ENCODE results near the gene TSC22D2. TPM values are rescaled to one million over a fixed set of nuclear protein-coding genes. Genes with fewer than 3 reads are reported as not detected.

Gene TSC22D2
- total RNA-seq, 1 experiment from 2014 or later: 20.0 TPM

- H4K20me1 ChIP-seq (ENCODE audit: insufficient read depth): peaks cover 36% of the 10 kb centered on the region; the same call in 1 of the 2 replicates
- ATAC-seq (no peak), DNase-seq (ENCODE audit: low read depth, low spot score) (no peak)
- no peaks in the 10 kb centered on the region for H3K27me3 ChIP-seq (ENCODE audit: insufficient read depth, low read length)
- ChIA-PET CTCF (interaction anchor here (1.1 kb wide), 1 partner anchor 9 kb away, joined by 3 read pairs; no protein-coding TSS in a partner anchor), POLR2A (interaction anchor here (1.9 kb wide), 1 partner anchor 11 kb away, joined by 5 read pairs; no protein-coding TSS in a partner anchor), RAD21 (ENCODE audit: low non-redundant PET in 1 of 2, low total read pairs in 2 of 2, uncharacterized antibody in 2 of 2, unreplicated experiment in 2 of 2) (no interaction called here)
- intact Hi-C loops (cut with micrococcal nuclease): no loop called here
- peaks cover 2 to 36% of the 10 kb centered on the region in 2 experiments; a peak in 2 of 4 replicates for H3K4me1 ChIP-seq (ENCODE audit: control insufficient read depth in 1 of 2, insufficient read depth in 2 of 2, low read length in 2 of 2)
- H3K27ac ChIP-seq (ENCODE audit: low read depth, low read length): no peak overlapping the region
- TF ChIP-seq CBX3 (IDR thresholded peaks at IDR 0.05; ENCODE audit: low read depth) (no peak), FOSL1 (IDR thresholded peaks at IDR 0.05; ENCODE audit: low read depth) (peak; percentile 50)
- no peak overlapping the region for H3K9ac ChIP-seq (ENCODE audit: low read length)
- no peak overlapping the region; a peak in 1 of 4 replicates for H3K4me3 ChIP-seq (replicated peaks in 1 of 2; ENCODE audit: low read depth in 1 of 2, low read length in 2 of 2)
- peak overlapping the region; percentile 49 for H3K4me2 ChIP-seq (ENCODE audit: low read length)
- H3K9me2 ChIP-seq (ENCODE audit: insufficient read depth): no peaks in the 10 kb centered on the region
- H3K9me3 ChIP-seq (ENCODE audit: control insufficient read depth in 1 of 2, insufficient read depth in 1 of 2, low read depth in 1 of 2, low read length in 2 of 2): no peaks in the 10 kb centered on the region
- H3K36me3 ChIP-seq (ENCODE audit: control insufficient read depth in 1 of 2, insufficient read depth in 2 of 2, low read length in 2 of 2): peaks cover 3% of the 10 kb centered on the region in 2 experiments; a peak in 2 of 4 replicates
- no TSS peak for BruUV-seq (replicated peaks)
- H2AFZ ChIP-seq (ENCODE audit: low read depth, low read length, poor library complexity, severe bottlenecking): no peak overlapping the region
- H3K79me2 ChIP-seq (ENCODE audit: insufficient read depth, low read length): peaks cover 100% of the 10 kb centered on the region
Observed at GRCh38 chr3:150419076-150419868, 11.2 kb downstream of the TSC22D2 start.

DNA sequence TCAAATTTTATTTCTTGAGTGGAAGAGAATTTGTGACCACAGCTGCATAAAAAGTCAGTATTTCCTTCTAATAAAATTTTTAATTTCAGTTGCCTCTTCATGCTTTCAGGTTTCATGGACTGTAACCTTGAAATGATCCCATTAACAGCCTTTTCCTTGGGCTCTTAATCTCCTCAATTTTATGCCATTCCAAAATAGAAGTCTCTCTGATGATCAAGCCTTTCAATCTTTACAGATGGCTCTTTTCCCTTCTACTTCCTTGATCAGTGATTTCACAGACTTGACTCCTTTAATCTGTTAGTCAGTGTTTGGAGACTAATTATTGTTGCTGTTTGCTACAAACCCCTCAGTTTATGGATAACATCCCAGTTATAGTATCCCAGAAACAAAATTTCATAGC, 11.9 kb downstream of the TSC22D2 start:
- H3K9ac ChIP-seq (ENCODE audit: low read length): no peak overlapping the region
- peaks cover 37% of the 10 kb centered on the region; the same call in 1 of the 2 replicates for H4K20me1 ChIP-seq (ENCODE audit: insufficient read depth)
- no peak overlapping the region for H3K4me3 ChIP-seq (replicated peaks in 1 of 2; ENCODE audit: low read depth in 1 of 2, low read length in 2 of 2)
- H3K36me3 ChIP-seq (ENCODE audit: control insufficient read depth in 1 of 2, insufficient read depth in 2 of 2, low read length in 2 of 2): peaks cover 0 to 3% of the 10 kb centered on the region in 2 experiments; a peak in 1 of 4 replicates
- intact Hi-C loops (cut with micrococcal nuclease): no loop called here
- CTCF ChIA-PET: no interaction called here
- DNase-seq (ENCODE audit: low read depth, low spot score): no peak
- ATAC-seq: no peak
- peaks cover 100% of the 10 kb centered on the region for H3K79me2 ChIP-seq (ENCODE audit: insufficient read depth, low read length)
- H3K9me2 ChIP-seq (ENCODE audit: insufficient read depth): no peaks in the 10 kb centered on the region
- POLR2A ChIA-PET: interaction anchor here (1.9 kb wide), 1 partner anchor 11 kb away, joined by 5 read pairs; no protein-coding TSS in a partner anchor
- H2AFZ ChIP-seq (ENCODE audit: low read depth, low read length, poor library complexity, severe bottlenecking): no peak overlapping the region
- H3K9me3 ChIP-seq (ENCODE audit: control insufficient read depth in 1 of 2, insufficient read depth in 1 of 2, low read depth in 1 of 2, low read length in 2 of 2): no peaks in the 10 kb centered on the region
- H3K27ac ChIP-seq (ENCODE audit: low read depth, low read length): no peak overlapping the region
- peaks cover 2 to 35% of the 10 kb centered on the region in 2 experiments; a peak in 2 of 4 replicates for H3K4me1 ChIP-seq (ENCODE audit: control insufficient read depth in 1 of 2, insufficient read depth in 2 of 2, low read length in 2 of 2)
- H3K27me3 ChIP-seq (ENCODE audit: insufficient read depth, low read length): no peaks in the 10 kb centered on the region
- RAD21 ChIA-PET (ENCODE audit: low non-redundant PET in 1 of 2, low total read pairs in 2 of 2, uncharacterized antibody in 2 of 2, unreplicated experiment in 2 of 2): no interaction called here
- no peak overlapping the region for H3K4me2 ChIP-seq (ENCODE audit: low read length)
- no TSS peak for BruUV-seq (replicated peaks)
- TF ChIP-seq POLR2A (IDR thresholded peaks at IDR 0.05; ENCODE audit: borderline replicate concordance, extremely low read depth, insufficient read depth, insufficient read length) (no peak), CBX3 (IDR thresholded peaks at IDR 0.05; ENCODE audit: low read depth) (no peak), POLR2AphosphoS5 (IDR thresholded peaks at IDR 0.05; ENCODE audit: low read depth, low read length) (no peak), EZH2phosphoT487 (IDR thresholded peaks at IDR 0.05; ENCODE audit: borderline replicate concordance) (no peak), ZNF274 (IDR thresholded peaks at IDR 0.05; ENCODE audit: low read depth, low read length) (no peak), SIN3A (IDR thresholded peaks at IDR 0.05; ENCODE audit: low read depth) (no peak), MAX (IDR thresholded peaks at IDR 0.05) (no peak), JUND (IDR thresholded peaks at IDR 0.05) (no peak), FOSL1 (IDR thresholded peaks at IDR 0.05; ENCODE audit: low read depth) (no peak), SRF (IDR thresholded peaks at IDR 0.05; ENCODE audit: low read depth) (no peak), CEBPB (IDR thresholded peaks at IDR 0.05; ENCODE audit: low read depth) (no peak), RAD21 (IDR thresholded peaks at IDR 0.05; ENCODE audit: low read depth) (no peak)
- TF ChIP-seq, protein P1, sequence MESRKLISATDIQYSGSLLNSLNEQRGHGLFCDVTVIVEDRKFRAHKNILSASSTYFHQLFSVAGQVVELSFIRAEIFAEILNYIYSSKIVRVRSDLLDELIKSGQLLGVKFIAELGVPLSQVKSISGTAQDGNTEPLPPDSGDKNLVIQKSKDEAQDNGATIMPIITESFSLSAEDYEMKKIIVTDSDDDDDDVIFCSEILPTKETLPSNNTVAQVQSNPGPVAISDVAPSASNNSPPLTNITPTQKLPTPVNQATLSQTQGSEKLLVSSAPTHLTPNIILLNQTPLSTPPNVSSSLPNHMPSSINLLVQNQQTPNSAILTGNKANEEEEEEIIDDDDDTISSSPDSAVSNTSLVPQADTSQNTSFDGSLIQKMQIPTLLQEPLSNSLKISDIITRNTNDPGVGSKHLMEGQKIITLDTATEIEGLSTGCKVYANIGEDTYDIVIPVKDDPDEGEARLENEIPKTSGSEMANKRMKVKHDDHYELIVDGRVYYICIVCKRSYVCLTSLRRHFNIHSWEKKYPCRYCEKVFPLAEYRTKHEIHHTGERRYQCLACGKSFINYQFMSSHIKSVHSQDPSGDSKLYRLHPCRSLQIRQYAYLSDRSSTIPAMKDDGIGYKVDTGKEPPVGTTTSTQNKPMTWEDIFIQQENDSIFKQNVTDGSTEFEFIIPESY (IDR thresholded peaks at IDR 0.05; ENCODE audit: extremely low read depth, insufficient replicate concordance, low read length): no peak
- TF ChIP-seq, protein P2, sequence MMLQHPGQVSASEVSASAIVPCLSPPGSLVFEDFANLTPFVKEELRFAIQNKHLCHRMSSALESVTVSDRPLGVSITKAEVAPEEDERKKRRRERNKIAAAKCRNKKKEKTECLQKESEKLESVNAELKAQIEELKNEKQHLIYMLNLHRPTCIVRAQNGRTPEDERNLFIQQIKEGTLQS (IDR thresholded peaks at IDR 0.05): no peak

Measured in HCT116 (cell line).